ENCODE results near the gene CRYBB2.

DNA sequence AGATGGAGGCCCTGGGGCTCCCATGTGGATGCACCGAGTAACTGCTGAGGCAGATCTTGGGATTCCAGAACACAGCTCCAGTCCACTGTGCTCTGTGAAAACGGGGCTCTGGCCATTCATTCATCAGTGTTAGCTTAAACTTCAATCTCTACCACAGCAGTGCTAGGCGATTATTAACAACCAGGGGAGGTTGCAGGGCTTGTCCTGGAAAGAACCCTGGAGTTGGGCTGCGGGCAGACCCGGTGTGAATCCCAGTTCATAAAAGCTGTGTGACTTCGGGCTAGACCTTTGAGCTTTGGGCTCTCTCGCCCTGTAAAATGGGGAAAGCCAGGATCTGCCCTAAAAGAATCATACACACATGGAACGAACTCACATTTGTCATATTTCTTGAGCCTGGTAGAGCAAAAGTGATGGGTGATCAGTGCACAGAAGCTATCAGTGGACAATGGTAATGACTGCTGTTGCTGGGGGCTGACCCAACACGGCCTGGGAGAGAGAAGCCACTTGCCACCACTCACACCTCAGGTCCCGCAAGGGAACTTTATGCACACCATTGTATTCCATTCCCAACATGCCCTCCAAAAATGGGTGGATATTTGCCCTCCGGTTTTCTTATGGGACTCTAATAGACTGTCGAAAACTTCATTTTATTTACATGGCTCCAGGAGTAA is 35.4 kb upstream of the CRYBB2 start:
- TF ChIP-seq, protein P1, sequence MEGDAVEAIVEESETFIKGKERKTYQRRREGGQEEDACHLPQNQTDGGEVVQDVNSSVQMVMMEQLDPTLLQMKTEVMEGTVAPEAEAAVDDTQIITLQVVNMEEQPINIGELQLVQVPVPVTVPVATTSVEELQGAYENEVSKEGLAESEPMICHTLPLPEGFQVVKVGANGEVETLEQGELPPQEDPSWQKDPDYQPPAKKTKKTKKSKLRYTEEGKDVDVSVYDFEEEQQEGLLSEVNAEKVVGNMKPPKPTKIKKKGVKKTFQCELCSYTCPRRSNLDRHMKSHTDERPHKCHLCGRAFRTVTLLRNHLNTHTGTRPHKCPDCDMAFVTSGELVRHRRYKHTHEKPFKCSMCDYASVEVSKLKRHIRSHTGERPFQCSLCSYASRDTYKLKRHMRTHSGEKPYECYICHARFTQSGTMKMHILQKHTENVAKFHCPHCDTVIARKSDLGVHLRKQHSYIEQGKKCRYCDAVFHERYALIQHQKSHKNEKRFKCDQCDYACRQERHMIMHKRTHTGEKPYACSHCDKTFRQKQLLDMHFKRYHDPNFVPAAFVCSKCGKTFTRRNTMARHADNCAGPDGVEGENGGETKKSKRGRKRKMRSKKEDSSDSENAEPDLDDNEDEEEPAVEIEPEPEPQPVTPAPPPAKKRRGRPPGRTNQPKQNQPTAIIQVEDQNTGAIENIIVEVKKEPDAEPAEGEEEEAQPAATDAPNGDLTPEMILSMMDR (IDR thresholded peaks at IDR 0.05): no peak
- no peak for TF ChIP-seq POLR2A (IDR thresholded peaks at IDR 0.05)

Measured in lower leg skin (tissue), 3 donors.